ENCODE measurements around the gene PRR5. TPM values are rescaled to one million over a fixed set of nuclear protein-coding genes. Genes with fewer than 3 reads are reported as not detected.

The PRR5 gene
- total and polyA plus RNA-seq, 2 of the 13 experiments (the other 11 are each of a cell fraction or from before 2014, with no cell fraction given), result 11.6 to 27.5 TPM

GRCh38 chr22:44777364-44777755, 75.4 kb downstream of the PRR5 start:
- DNase-seq (ENCODE audit: low spot score) (no peak), FAIRE-seq (no peak), ATAC-seq (no peak)
- intact Hi-C loops (cut with micrococcal nuclease; ENCODE audit: unreplicated experiment) (no loop called here), in situ Hi-C loops (cut with HindIII; ENCODE audit: extremely low pct_ligation_motif_present, low pct_unique_long_range_greater_than_20kb) (no loop called here)
- no TSS peak for BruUV-seq (replicated peaks)
- Histone ChIP-seq H3K9me3 (ENCODE audit: low read length) (peaks cover 15% of the 10 kb centered on the region), H3K4me1 (ENCODE audit: insufficient read depth, low read length) (no peaks in the 10 kb centered on the region), H3K27ac (ENCODE audit: extremely low read length, insufficient read depth, low read length) (no peak overlapping the region), H3K79me2 (ENCODE audit: insufficient read depth, low read length) (no peaks in the 10 kb centered on the region), H4K20me1 (ENCODE audit: insufficient read depth, low read length) (no peaks in the 10 kb centered on the region), H3K36me3 (replicated peaks in 1 of 2; ENCODE audit: control insufficient read depth in 1 of 2, insufficient read depth in 2 of 2, low read length in 2 of 2) (no peaks in the 10 kb centered on the region), H3K9ac (ENCODE audit: insufficient read depth, low read depth, low read length) (no peak overlapping the region), H3K4me2 (ENCODE audit: low read depth, low read length) (no peak overlapping the region), H2AFZ (ENCODE audit: low read length) (no peak overlapping the region), H3K27me3 (ENCODE audit: control insufficient read depth in 1 of 2, insufficient read depth in 2 of 2, low read length in 2 of 2) (peaks cover 0 to 1% of the 10 kb centered on the region in 2 experiments; a peak in 1 of 5 replicates), H3K4me3 (replicated peaks in 1 of 3; ENCODE audit: insufficient read depth in 1 of 3, low read depth in 2 of 3, low read length in 3 of 3) (no peak overlapping the region)
- ChIA-PET CTCF (ENCODE audit: low intra/inter-chr PET ratio, low total read pairs) (no interaction called here), POLR2A (no interaction called here)
- 40% methylated on average over 2 of the region's 2 CpGs for WGBS (ENCODE audit: low lambda C conversion rate)
- TF ChIP-seq TCF7L2 (IDR thresholded peaks at IDR 0.05; ENCODE audit: low read depth, low read length), result no peak
- TF ChIP-seq, protein P1, sequence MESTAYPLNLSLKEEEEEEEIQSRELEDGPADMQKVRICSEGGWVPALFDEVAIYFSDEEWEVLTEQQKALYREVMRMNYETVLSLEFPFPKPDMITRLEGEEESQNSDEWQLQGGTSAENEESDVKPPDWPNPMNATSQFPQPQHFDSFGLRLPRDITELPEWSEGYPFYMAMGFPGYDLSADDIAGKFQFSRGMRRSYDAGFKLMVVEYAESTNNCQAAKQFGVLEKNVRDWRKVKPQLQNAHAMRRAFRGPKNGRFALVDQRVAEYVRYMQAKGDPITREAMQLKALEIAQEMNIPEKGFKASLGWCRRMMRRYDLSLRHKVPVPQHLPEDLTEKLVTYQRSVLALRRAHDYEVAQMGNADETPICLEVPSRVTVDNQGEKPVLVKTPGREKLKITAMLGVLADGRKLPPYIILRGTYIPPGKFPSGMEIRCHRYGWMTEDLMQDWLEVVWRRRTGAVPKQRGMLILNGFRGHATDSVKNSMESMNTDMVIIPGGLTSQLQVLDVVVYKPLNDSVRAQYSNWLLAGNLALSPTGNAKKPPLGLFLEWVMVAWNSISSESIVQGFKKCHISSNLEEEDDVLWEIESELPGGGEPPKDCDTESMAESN (CRISPR knock-in tag; conservative IDR thresholded peaks at IDR 0.05), result no peak
- TF ChIP-seq KDM2A (CRISPR knock-in tag; IDR thresholded peaks at IDR 0.05; ENCODE audit: borderline replicate concordance, low read depth), result no peak
- no peak for TF ChIP-seq ZNF460 (CRISPR knock-in tag; IDR thresholded peaks at IDR 0.05; ENCODE audit: borderline replicate concordance)
- no peak for TF ChIP-seq CBX5 (CRISPR knock-in tag; IDR thresholded peaks at IDR 0.05; ENCODE audit: borderline replicate concordance)
- TF ChIP-seq EP300 (IDR thresholded peaks at IDR 0.05; ENCODE audit: low read depth in 2 of 2, low read length in 2 of 2), result no peak
- no peak for TF ChIP-seq EP300 (CRISPR knock-in tag; IDR thresholded peaks at IDR 0.05; ENCODE audit: borderline replicate concordance)
- TF ChIP-seq ZNF3 (CRISPR knock-in tag; IDR thresholded peaks at IDR 0.05), result no peak
- no peak for TF ChIP-seq PRMT3 (CRISPR knock-in tag; IDR thresholded peaks at IDR 0.05; ENCODE audit: borderline replicate concordance, low read depth)
- TF ChIP-seq, protein P2, sequence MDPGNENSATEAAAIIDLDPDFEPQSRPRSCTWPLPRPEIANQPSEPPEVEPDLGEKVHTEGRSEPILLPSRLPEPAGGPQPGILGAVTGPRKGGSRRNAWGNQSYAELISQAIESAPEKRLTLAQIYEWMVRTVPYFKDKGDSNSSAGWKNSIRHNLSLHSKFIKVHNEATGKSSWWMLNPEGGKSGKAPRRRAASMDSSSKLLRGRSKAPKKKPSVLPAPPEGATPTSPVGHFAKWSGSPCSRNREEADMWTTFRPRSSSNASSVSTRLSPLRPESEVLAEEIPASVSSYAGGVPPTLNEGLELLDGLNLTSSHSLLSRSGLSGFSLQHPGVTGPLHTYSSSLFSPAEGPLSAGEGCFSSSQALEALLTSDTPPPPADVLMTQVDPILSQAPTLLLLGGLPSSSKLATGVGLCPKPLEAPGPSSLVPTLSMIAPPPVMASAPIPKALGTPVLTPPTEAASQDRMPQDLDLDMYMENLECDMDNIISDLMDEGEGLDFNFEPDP (CRISPR knock-in tag; conservative IDR thresholded peaks at IDR 0.05), result no peak
- no peak for TF ChIP-seq NPAS2 (CRISPR knock-in tag; IDR thresholded peaks at IDR 0.05; ENCODE audit: borderline replicate concordance)
- no peak for TF ChIP-seq ATF7 (IDR thresholded peaks at IDR 0.05)
- TF ChIP-seq ATF7 (CRISPR knock-in tag; IDR thresholded peaks at IDR 0.05), result no peak
- TF ChIP-seq MLLT10 (CRISPR knock-in tag; IDR thresholded peaks at IDR 0.05), result no peak
- TF ChIP-seq ZNF34 (CRISPR knock-in tag; IDR thresholded peaks at IDR 0.05; ENCODE audit: borderline replicate concordance), result no peak
- TF ChIP-seq U2AF2 (IDR thresholded peaks at IDR 0.05; ENCODE audit: low read depth, low read length), result no peak
- TF ChIP-seq PAXIP1 (CRISPR knock-in tag; conservative IDR thresholded peaks at IDR 0.05), result no peak
- TF ChIP-seq BCL3 (CRISPR knock-in tag; IDR thresholded peaks at IDR 0.05), result no peak
- TF ChIP-seq RXRA (CRISPR knock-in tag; IDR thresholded peaks at IDR 0.05), result no peak
